SU-DHL-6 (cell line): ENCODE results near the gene MPHOSPH8.

Source experiments
- H2AFZ ChIP-seq: fragments of 200-600 bp; sonication (generic); 2 replicates; pipeline ENCODE4 v1.6.1; 2014; ENCODE audit warnings: low read depth, mild to moderate bottlenecking, moderate library complexity, mixed read lengths, antibody characterized with exemption, low read length; ENCODE audit not compliant: severe bottlenecking
- H3F3A ChIP-seq: fragments of 200-600 bp; shearing (Covaris generic); 2 replicates; pipeline ENCODE4 v1.6.0; 2016; ENCODE audit warnings: antibody characterized with exemption, mild to moderate bottlenecking; ENCODE audit not compliant: insufficient read depth
- H3K27ac ChIP-seq: fragments of 200-600 bp; sonication (generic); 2 replicates; pipeline ENCODE4 v1.5.1; 2016; ENCODE audit warnings: low read depth, mild to moderate bottlenecking, low read length, moderate library complexity, mixed read lengths
- H3K27me3 ChIP-seq: fragments of 200-600 bp; sonication (generic), shearing (Covaris generic); 2 replicates; pipeline ENCODE4 v1.6.0; 2014; ENCODE audit warnings: mild to moderate bottlenecking, low read length
- H3K36me3 ChIP-seq: fragments of 200-600 bp; sonication (generic); 2 replicates; pipeline ENCODE4 v1.6.1; 2014; ENCODE audit warnings: mild to moderate bottlenecking, low read length, mixed read lengths
- H3K4me2 ChIP-seq: fragments of 300-600, 200-600 bp; shearing (Covaris generic), sonication (generic); 2 replicates; pipeline ENCODE4 v1.6.0; 2014; ENCODE audit warnings: low read length, low read depth, mild to moderate bottlenecking; ENCODE audit not compliant: poor library complexity, severe bottlenecking
- H3K4me3 ChIP-seq: fragments of 200-600 bp; sonication (generic); 2 replicates; pipeline ENCODE4 v1.5.1; 2014; ENCODE audit warnings: antibody characterized with exemption, low read length, mild to moderate bottlenecking, mixed read lengths; ENCODE audit not compliant: insufficient read depth, poor library complexity, severe bottlenecking
- H3K79me2 ChIP-seq: fragments of 200-600 bp; sonication (generic); 2 replicates; pipeline ENCODE4 v1.6.1; 2014; ENCODE audit warnings: mild to moderate bottlenecking, low read length, moderate library complexity; ENCODE audit not compliant: insufficient read depth
- H3K9ac ChIP-seq: fragments of 200-600 bp; sonication (generic); 2 replicates; pipeline ENCODE4 v1.7.0; 2014; ENCODE audit warnings: mild to moderate bottlenecking, low read length
- H3K9me2 ChIP-seq: fragments of 200-600 bp; sonication (generic); replicated peaks from 2 replicates; pipeline ENCODE4 v1.6.1; 2014; ENCODE audit warnings: low read length; ENCODE audit not compliant: insufficient read depth
- H3K9me3 ChIP-seq: fragments of 200-600 bp; sonication (generic); 2 replicates; pipeline ENCODE4 v1.6.1; 2014; ENCODE audit warnings: low read length, mixed read lengths; ENCODE audit not compliant: insufficient read depth
- H4K20me1 ChIP-seq: fragments of 200-600 bp; sonication (generic); 2 replicates; pipeline ENCODE4 v1.6.1; 2014; ENCODE audit warnings: low read depth, mild to moderate bottlenecking, antibody characterized with exemption, low read length, moderate library complexity, mixed read lengths
- EZH2phosphoT487 ChIP-seq: fragments of 200-600 bp; sonication (generic), shearing (Covaris generic); conservative IDR thresholded peaks from 2 replicates; pipeline ENCODE4 v1.6.1; 2018; ENCODE audit warnings: mild to moderate bottlenecking, antibody characterized with exemption, low read length, moderate library complexity, mixed read lengths
- TF ChIP-seq, protein P1 (sequence below): fragments of 200-600 bp; sonication (generic); IDR thresholded peaks from one replicate; pipeline ENCODE4 v1.5.1; 2017; ENCODE audit warnings: antibody characterized with exemption, mild to moderate bottlenecking, low read length, moderate library complexity; ENCODE audit not compliant: insufficient read depth, poor library complexity, severe bottlenecking

Gene MPHOSPH8

DNA sequence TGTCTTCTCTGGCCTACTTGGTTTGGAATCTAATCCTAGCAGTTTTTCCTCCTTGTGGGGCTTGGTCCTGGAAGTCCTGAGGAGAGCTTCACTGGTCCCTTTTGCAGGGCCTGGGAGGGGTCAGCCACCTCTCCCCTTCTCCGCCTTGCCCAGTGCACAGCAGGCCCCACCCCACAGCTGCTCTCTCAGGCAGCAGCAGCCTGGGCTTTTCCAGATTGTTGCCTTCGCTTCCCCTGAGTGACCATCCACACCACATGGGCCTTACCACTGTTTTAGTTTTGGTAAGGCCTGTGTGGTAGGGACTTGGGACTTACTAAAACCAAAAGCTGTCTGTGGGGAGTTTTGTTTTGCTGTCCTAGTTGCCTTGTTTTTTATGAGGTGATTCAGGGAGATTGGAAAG is 11.5 kb downstream of the MPHOSPH8 start:
- no peaks in the 10 kb centered on the region for H3F3A ChIP-seq
- H3K4me3 ChIP-seq = no peak overlapping the region
- H3K27ac ChIP-seq = no peak overlapping the region
- H3K79me2 ChIP-seq = peaks cover 34% of the 10 kb centered on the region
- H3K9me3 ChIP-seq = no peaks in the 10 kb centered on the region
- H3K36me3 ChIP-seq = peaks cover 26% of the 10 kb centered on the region
- H3K27me3 ChIP-seq = no peaks in the 10 kb centered on the region
- 0 out of 2 replicates have a peak, but pooled peaks cover 5% of the 10 kb centered on the region for H4K20me1 ChIP-seq
- no peak overlapping the region for H3K9ac ChIP-seq
- no peak overlapping the region for H3K4me2 ChIP-seq
- H3K9me2 ChIP-seq = no peaks in the 10 kb centered on the region
- no peak overlapping the region for H2AFZ ChIP-seq
- TF ChIP-seq, protein P1, sequence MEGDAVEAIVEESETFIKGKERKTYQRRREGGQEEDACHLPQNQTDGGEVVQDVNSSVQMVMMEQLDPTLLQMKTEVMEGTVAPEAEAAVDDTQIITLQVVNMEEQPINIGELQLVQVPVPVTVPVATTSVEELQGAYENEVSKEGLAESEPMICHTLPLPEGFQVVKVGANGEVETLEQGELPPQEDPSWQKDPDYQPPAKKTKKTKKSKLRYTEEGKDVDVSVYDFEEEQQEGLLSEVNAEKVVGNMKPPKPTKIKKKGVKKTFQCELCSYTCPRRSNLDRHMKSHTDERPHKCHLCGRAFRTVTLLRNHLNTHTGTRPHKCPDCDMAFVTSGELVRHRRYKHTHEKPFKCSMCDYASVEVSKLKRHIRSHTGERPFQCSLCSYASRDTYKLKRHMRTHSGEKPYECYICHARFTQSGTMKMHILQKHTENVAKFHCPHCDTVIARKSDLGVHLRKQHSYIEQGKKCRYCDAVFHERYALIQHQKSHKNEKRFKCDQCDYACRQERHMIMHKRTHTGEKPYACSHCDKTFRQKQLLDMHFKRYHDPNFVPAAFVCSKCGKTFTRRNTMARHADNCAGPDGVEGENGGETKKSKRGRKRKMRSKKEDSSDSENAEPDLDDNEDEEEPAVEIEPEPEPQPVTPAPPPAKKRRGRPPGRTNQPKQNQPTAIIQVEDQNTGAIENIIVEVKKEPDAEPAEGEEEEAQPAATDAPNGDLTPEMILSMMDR = no peak
- TF ChIP-seq EZH2phosphoT487 = no peak

DNA sequence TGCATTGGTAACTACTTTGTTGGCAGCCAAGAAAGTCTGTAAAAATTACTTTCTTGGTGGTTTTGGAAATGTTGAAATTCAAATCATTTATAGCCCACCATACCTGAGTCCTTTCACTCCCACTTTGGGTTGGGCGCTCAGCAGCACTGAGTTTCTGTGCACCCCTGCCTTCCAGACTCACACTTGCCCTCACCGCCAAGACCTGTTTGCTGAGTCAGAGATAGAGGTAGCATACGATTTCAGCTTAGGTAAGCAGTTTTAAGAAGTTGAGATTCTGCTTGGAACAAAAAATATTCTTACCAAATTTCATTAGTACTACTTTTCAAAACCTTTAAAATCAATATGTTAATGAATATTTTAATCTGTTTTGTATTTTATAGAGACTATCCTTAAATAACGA is 12.6 kb downstream of the MPHOSPH8 start:
- Histone ChIP-seq H2AFZ (no peak overlapping the region), H3K27me3 (no peaks in the 10 kb centered on the region), H3K9me3 (no peaks in the 10 kb centered on the region), H3K36me3 (peaks cover 30% of the 10 kb centered on the region), H3K4me2 (no peak overlapping the region), H3K27ac (no peak overlapping the region), H3K9me2 (no peaks in the 10 kb centered on the region), H3K9ac (no peak overlapping the region), H3F3A (no peaks in the 10 kb centered on the region), H4K20me1 (no peaks in the 10 kb centered on the region), H3K79me2 (peaks cover 23% of the 10 kb centered on the region; the same call in 1 of the 2 replicates), H3K4me3 (no peak overlapping the region)
- no peak for TF ChIP-seq EZH2phosphoT487

DNA sequence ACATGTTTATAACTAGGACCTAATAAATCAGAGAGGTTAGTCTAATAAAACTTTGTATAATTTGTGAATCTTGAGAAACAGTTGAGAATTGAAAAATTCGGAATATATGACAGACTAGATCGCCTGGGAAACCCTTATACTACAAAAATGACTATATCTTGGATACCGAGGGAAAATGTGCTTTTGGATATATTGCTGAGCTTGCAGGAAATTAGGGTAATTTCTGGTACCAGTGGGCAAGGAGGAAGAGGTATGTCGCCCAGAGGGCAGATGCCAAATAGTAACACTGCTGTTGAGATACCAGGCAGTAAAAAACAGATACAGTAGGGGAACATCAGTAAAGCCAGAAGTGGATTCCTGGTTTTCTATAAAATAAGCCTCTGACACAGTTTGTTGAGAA is 17.3 kb downstream of the MPHOSPH8 start:
- Histone ChIP-seq H3K9me2 (no peaks in the 10 kb centered on the region), H3K9me3 (no peaks in the 10 kb centered on the region), H3K27ac (no peak overlapping the region), H3K79me2 (no peaks in the 10 kb centered on the region), H2AFZ (no peak overlapping the region), H3F3A (no peaks in the 10 kb centered on the region), H3K4me2 (no peak overlapping the region), H3K4me3 (no peak overlapping the region), H4K20me1 (no peaks in the 10 kb centered on the region), H3K27me3 (no peaks in the 10 kb centered on the region), H3K9ac (no peak overlapping the region), H3K36me3 (peaks cover 20% of the 10 kb centered on the region)
- TF ChIP-seq, protein P1 = no peak
- no peak for TF ChIP-seq EZH2phosphoT487

DNA sequence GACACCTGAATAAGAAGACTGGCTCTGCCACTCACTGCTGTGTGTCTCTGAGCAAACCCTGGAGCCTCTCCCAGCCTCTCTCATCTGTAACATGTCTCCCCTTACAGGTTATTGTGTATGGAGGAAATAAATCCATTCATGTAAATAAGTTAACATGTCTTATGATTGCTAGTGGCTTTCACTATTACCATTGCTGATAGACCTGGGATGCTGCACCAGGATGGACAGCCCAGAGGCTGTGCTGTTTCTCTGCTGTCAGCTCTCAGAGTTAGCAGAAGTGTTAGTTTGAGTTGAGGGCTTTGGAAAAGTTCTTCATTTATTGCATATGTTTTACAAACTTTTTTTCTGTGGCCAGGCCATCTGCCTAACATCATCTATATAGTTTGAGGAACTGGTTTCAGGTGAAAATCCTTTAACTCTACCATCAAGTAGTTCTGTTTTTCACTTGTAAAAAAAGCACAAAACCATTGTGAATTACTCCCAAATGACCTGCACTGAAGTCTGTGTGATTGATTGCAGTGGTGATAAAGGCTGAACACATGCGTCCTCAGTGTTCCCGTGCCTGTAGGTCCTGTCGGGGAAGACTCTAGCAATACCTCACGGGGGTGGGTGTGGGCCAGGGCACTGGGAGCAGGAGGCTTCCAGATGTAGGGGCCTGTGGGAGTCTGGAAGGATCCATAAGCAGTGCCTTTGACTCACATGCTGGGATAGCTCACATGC is 24.6 kb downstream of the MPHOSPH8 start:
- no peak overlapping the region for H3K4me3 ChIP-seq
- no peak overlapping the region for H3K9ac ChIP-seq
- no peaks in the 10 kb centered on the region for H4K20me1 ChIP-seq
- no peaks in the 10 kb centered on the region for H3K27me3 ChIP-seq
- no peaks in the 10 kb centered on the region for H3K79me2 ChIP-seq
- H2AFZ ChIP-seq = no peak overlapping the region
- no peaks in the 10 kb centered on the region for H3K9me3 ChIP-seq
- TF ChIP-seq EZH2phosphoT487 = no peak
- TF ChIP-seq, protein P1 = no peak
- H3K4me2 ChIP-seq = no peak overlapping the region
- H3F3A ChIP-seq = no peaks in the 10 kb centered on the region
- no peak overlapping the region for H3K27ac ChIP-seq
- H3K36me3 ChIP-seq = peaks cover 9% of the 10 kb centered on the region; the same call in 1 of the 2 replicates
- H3K9me2 ChIP-seq = no peaks in the 10 kb centered on the region
